Tibial nerve (tissue), 4 donors: ENCODE data around the gene BPIFB6. TPM values are rescaled to one million over a fixed set of nuclear protein-coding genes. Genes with fewer than 3 reads are reported as not detected.

Source experiments
- DNase-seq, 2 donors: peaks; one replicate each; pipeline ENCODE4 v3.0.0-alpha.2; 2019; ENCODE audit warnings: low spot score in 2 of 2
- H3K27ac ChIP-seq, 4 donors: fragments of 200-600 bp; sonication (generic) in 3 of 4; one replicate each; pipeline ENCODE4 v1.5.1; 2017 to 2019; ENCODE audit warnings: mild to moderate bottlenecking in 1 of 4
- H3K27me3 ChIP-seq, 2 donors: fragments of 200-600 bp; sonication (generic) in 1 of 2; one replicate each; pipeline versions ENCODE4 v1.5.1 to v1.6.0; 2017 to 2019
- H3K36me3 ChIP-seq, 3 donors: fragments of 200-600 bp; sonication (generic); one replicate each; pipeline ENCODE4 v1.5.1; 2018 to 2019
- H3K4me1 ChIP-seq, 4 donors: fragments of 200-600 bp; sonication (generic) in 3 of 4; one replicate each; pipeline ENCODE4 v1.5.1; 2017 to 2019
- H3K4me3 ChIP-seq, 4 donors: fragments of 200-600 bp; sonication (generic) in 3 of 4; one replicate each; pipeline ENCODE4 v1.5.1; 2017 to 2019; ENCODE audit warnings: mild to moderate bottlenecking in 1 of 4, moderate library complexity in 1 of 4
- H3K9me3 ChIP-seq, 4 donors: fragments of 200-600 bp; sonication (generic) in 3 of 4; one replicate each; pipeline ENCODE4 v1.5.1; 2017 to 2019
- CTCF ChIP-seq, 5 experiments: fragments of 200-600 bp in 3 of 5; fragments of 450-650 bp in 2 of 5; sonication (generic) in 3 of 5; IDR thresholded peaks; one replicate each; pipeline ENCODE4 v1.5.1; 2016 to 2019; ENCODE audit warnings: antibody characterized with exemption in 5 of 5, mild to moderate bottlenecking in 3 of 5, moderate library complexity in 2 of 5
- EP300 ChIP-seq, 2 donors: sonication (generic); formaldehyde crosslinking; IDR thresholded peaks; one replicate each; pipeline ENCODE4 v1.6.1; 2017; ENCODE audit warnings: antibody characterized with exemption in 2 of 2, mild to moderate bottlenecking in 1 of 2
- POLR2A ChIP-seq, 2 donors: fragments of 450-650 bp; IDR thresholded peaks; one replicate each; pipeline ENCODE4 v1.6.1; 2017; ENCODE audit warnings: antibody characterized with exemption in 2 of 2, mild to moderate bottlenecking in 2 of 2, moderate library complexity in 2 of 2
- WGBS, 2 donors: methylation state at CpG; one replicate each; pipeline ENCODE4 v1.1.5; 2018; 5-methylcytosine and 5-hydroxymethylcytosine counted together
- total RNA-seq, 4 donors: library from RNA; depleted of rRNA; stranded (reverse); fragments of >200 nt; gene quantifications; one replicate each; pipeline ENCODE4 v1.1.0, GENCODE V29; 2016

BPIFB6 gene
- total RNA-seq, 4 donors from 2014 or later = not detected

GRCh38 chr20:32984631-32985354 is 46.7 kb upstream of the BPIFB6 start:
- no peak for TF ChIP-seq EP300 (IDR thresholded peaks at IDR 0.05)
- no peak for TF ChIP-seq POLR2A (IDR thresholded peaks at IDR 0.05)
- 76 to 77% methylated on average over 9 of the region's 9 CpGs for WGBS, 2 donors

GRCh38 chr20:32985596-32985995 is 45.9 kb upstream of the BPIFB6 start:
- H3K27ac ChIP-seq = peak overlapping the region in 2 of 4 donors; percentile 85 to 89
- no peaks in the 10 kb centered on the region for H3K9me3 ChIP-seq
- no peaks in the 10 kb centered on the region for H3K27me3 ChIP-seq
- WGBS, 2 donors = 91 to 93% methylated on average over 4 to 6 of the region's 6 CpGs
- no peak for DNase-seq
- H3K4me3 ChIP-seq = no peak overlapping the region
- H3K4me1 ChIP-seq = peaks cover 0 to 48% (median 13%) of the 10 kb centered on the region in 4 donors
- no peaks in the 10 kb centered on the region for H3K36me3 ChIP-seq
- TF ChIP-seq CTCF (IDR thresholded peaks at IDR 0.05) (no peak), EP300 (IDR thresholded peaks at IDR 0.05) (no peak), POLR2A (IDR thresholded peaks at IDR 0.05) (no peak)

More at GRCh38 chr20:32984631-32985354, 46.7 kb upstream of the BPIFB6 start:
- Histone ChIP-seq H3K27me3 (no peaks in the 10 kb centered on the region), H3K4me1 (peaks cover 0 to 50% (median 13%) of the 10 kb centered on the region in 4 donors), H3K27ac (peak overlapping the region; percentile 60 to 89 (median 75)), H3K36me3 (no peaks in the 10 kb centered on the region), H3K9me3 (no peaks in the 10 kb centered on the region), H3K4me3 (no peak overlapping the region)
- no peak for DNase-seq

GRCh38 chr20:32986331-32986966 is 45.0 kb upstream of the BPIFB6 start:
- Histone ChIP-seq H3K36me3 (no peaks in the 10 kb centered on the region), H3K4me3 (no peak overlapping the region), H3K27me3 (no peaks in the 10 kb centered on the region), H3K27ac (peak overlapping the region in 1 of 4 donors; percentile 20), H3K9me3 (no peaks in the 10 kb centered on the region), H3K4me1 (peaks cover 0 to 41% (median 13%) of the 10 kb centered on the region in 4 donors)
- TF ChIP-seq CTCF (IDR thresholded peaks at IDR 0.05) (no peak), POLR2A (IDR thresholded peaks at IDR 0.05) (no peak), EP300 (IDR thresholded peaks at IDR 0.05) (no peak)
- 74 to 77% methylated on average over 14 to 18 of the region's 18 CpGs for WGBS, 2 donors
- no peak for DNase-seq

- no peaks in the 10 kb centered on the region for H3K27me3 ChIP-seq
- H3K27ac ChIP-seq = no peak overlapping the region
- WGBS, 2 donors = 85 to 87% methylated on average over 10 to 11 of the region's 11 CpGs
- no peak overlapping the region for H3K4me3 ChIP-seq
- H3K36me3 ChIP-seq = no peaks in the 10 kb centered on the region
- H3K4me1 ChIP-seq = peaks cover 0 to 36% (median 13%) of the 10 kb centered on the region in 4 donors
- TF ChIP-seq EP300 (IDR thresholded peaks at IDR 0.05) (no peak), POLR2A (IDR thresholded peaks at IDR 0.05) (no peak), CTCF (IDR thresholded peaks at IDR 0.05) (no peak)
- no peak for DNase-seq
- no peaks in the 10 kb centered on the region for H3K9me3 ChIP-seq
Observed at GRCh38 chr20:32987044-32987825, 44.2 kb upstream of the BPIFB6 start.

GRCh38 chr20:32988008-32988407 is 43.4 kb upstream of the BPIFB6 start:
- Histone ChIP-seq H3K36me3 (no peaks in the 10 kb centered on the region), H3K9me3 (no peaks in the 10 kb centered on the region), H3K4me3 (no peak overlapping the region), H3K4me1 (peaks cover 0 to 28% (median 10%) of the 10 kb centered on the region in 4 donors), H3K27me3 (no peaks in the 10 kb centered on the region), H3K27ac (no peak overlapping the region)
- 63 to 64% methylated on average over 10 to 16 of the region's 16 CpGs for WGBS, 2 donors
- no peak for TF ChIP-seq POLR2A (IDR thresholded peaks at IDR 0.05)
- no peak for TF ChIP-seq CTCF (IDR thresholded peaks at IDR 0.05)
- no peak for TF ChIP-seq EP300 (IDR thresholded peaks at IDR 0.05)
- DNase-seq = no peak
